HEK293 (cell line): ENCODE data around the gene EIF4E1B.

ENCODE experiments used
- CTCF ChIP-seq: fragments of 450-650 bp; formaldehyde crosslinking; IDR thresholded peaks from 2 replicates; pipeline ENCODE4 v1.5.1; 2016; ENCODE audit warnings: missing biosample characterization, missing genetic modification characterization
- ZNF175 ChIP-seq: fragments of 450-650 bp; formaldehyde crosslinking; IDR thresholded peaks from 2 replicates; pipeline ENCODE4 v1.5.1; 2016; ENCODE audit warnings: missing biosample characterization, missing genetic modification characterization
- TF ChIP-seq, protein P1 (sequence below): fragments of 450-650 bp; formaldehyde crosslinking; IDR thresholded peaks from 2 replicates; pipeline ENCODE4 v1.5.1; 2016; ENCODE audit warnings: missing biosample characterization, missing genetic modification characterization

DNA sequence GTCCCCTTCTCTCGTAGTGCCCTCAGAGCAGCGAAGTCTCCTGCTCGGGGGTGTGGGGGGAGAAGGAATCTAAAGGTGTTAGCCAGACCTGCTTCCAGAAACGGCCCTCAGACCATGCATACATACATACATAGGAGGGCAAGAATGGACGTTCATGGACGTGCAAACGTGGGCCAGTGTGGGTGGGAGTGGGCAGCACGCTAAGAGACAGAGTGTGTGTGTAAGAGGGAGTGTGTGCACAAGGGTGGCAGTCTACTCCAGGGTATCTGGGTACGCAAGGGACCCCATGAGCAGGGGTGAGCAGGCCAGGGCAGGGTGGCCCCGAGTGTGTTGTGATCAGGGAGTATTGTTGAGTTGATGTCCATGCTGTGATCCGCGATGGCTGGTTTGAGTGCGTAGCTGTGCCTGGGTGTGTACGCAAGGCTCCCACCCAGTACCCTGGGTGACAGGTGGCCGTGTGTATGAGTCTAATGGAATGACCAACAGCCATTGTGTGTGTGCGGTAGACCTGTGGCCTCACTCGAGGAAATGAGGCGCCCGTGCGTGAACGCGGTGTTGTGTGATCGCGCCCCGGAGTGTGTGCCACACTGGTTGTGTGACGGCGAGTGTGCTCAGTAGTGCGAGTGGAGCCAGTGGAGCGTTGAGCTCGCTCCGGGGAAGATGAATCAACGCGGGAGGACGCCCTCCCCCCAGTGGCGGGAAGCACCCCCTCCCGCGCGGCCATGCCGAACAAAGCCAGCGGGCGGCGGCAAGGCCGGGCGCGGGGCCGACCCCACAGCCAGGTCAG, 21.3 kb upstream of the EIF4E1B start:
- TF ChIP-seq ZNF175 (no peak), CTCF (tag by site-specific recombination) (no peak)
- TF ChIP-seq, protein P1, sequence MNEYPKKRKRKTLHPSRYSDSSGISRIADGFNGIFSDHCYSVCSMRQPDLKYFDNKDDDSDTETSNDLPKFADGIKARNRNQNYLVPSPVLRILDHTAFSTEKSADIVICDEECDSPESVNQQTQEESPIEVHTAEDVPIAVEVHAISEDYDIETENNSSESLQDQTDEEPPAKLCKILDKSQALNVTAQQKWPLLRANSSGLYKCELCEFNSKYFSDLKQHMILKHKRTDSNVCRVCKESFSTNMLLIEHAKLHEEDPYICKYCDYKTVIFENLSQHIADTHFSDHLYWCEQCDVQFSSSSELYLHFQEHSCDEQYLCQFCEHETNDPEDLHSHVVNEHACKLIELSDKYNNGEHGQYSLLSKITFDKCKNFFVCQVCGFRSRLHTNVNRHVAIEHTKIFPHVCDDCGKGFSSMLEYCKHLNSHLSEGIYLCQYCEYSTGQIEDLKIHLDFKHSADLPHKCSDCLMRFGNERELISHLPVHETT: no peak
